Natural killer cell (primary cell): ENCODE measurements around the gene SORCS2. TPM values are rescaled to one million over a fixed set of nuclear protein-coding genes. Genes with fewer than 3 reads are reported as not detected.

ENCODE experiments used
- ATAC-seq, 3 donors: fragments of 150-1000 bp in 2 of 3; fragments of 200-7000 bp in 1 of 3; cut with Tn5 transposase; 1 replicate in 1 of 3; 2 replicates in 2 of 3; pipeline ENCODE4 v1.10.0; 2021; ENCODE audit warnings: mild to moderate bottlenecking in 2 of 3, moderate library complexity in 2 of 3
- DNase-seq, 2 donors: peaks; one replicate each; pipeline versions ENCODE4 v3.0.0 to v3.0.0-alpha.2; 2013 to 2021; ENCODE audit warnings: mixed read lengths in 1 of 2
- H3K27ac ChIP-seq: one replicate; pipeline ENCODE4 v1.5.1; 2013; ENCODE audit warnings: mild to moderate bottlenecking, low read length
- H3K27me3 ChIP-seq: one replicate; pipeline ENCODE4 v1.6.1; 2013; ENCODE audit warnings: low read length; ENCODE audit not compliant: control insufficient read depth, insufficient read depth
- H3K36me3 ChIP-seq: one replicate; pipeline ENCODE4 v1.6.1; 2013; ENCODE audit warnings: low read length; ENCODE audit not compliant: control insufficient read depth, insufficient read depth
- H3K4me1 ChIP-seq: one replicate; pipeline ENCODE4 v1.6.1; 2013; ENCODE audit warnings: low read length; ENCODE audit not compliant: control insufficient read depth, insufficient read depth
- H3K4me3 ChIP-seq: one replicate; pipeline ENCODE4 v1.5.1; 2013; ENCODE audit warnings: low read length
- H3K9me3 ChIP-seq: one replicate; pipeline ENCODE4 v1.6.1; 2013; ENCODE audit warnings: low read length; ENCODE audit not compliant: control insufficient read depth, insufficient read depth
- H3K27ac Mint-ChIP-seq, 2 donors: one replicate each; pipeline ENCODE4 v1.8.0; 2022; ENCODE audit warnings: mild to moderate bottlenecking in 2 of 2, mixed read lengths in 2 of 2, moderate library complexity in 1 of 2
- H3K27me3 Mint-ChIP-seq, 2 donors: one replicate each; pipeline ENCODE4 v1.8.0; 2022; ENCODE audit warnings: low read depth in 2 of 2, mixed read lengths in 2 of 2
- H3K36me3 Mint-ChIP-seq: one replicate; pipeline ENCODE4 v1.8.0; 2022; ENCODE audit warnings: mixed read lengths
- H3K4me1 Mint-ChIP-seq, 2 donors: one replicate each; pipeline ENCODE4 v1.8.0; 2022; ENCODE audit warnings: mixed read lengths in 2 of 2
- H3K4me3 Mint-ChIP-seq: one replicate; pipeline ENCODE4 v1.8.0; 2022; ENCODE audit warnings: mild to moderate bottlenecking, moderate library complexity, mixed read lengths
- H3K9me3 Mint-ChIP-seq, 2 donors: one replicate each; pipeline ENCODE4 v1.8.0; 2022; ENCODE audit warnings: mixed read lengths in 2 of 2
- CTCF ChIP-seq: fragments of 200-600 bp; IDR thresholded peaks from one replicate; pipeline ENCODE4 v1.8.0; 2022; ENCODE audit warnings: antibody characterized with exemption
- WGBS: methylation state at CpG from one replicate; pipeline ENCODE4 v1.1.7; 2013; ENCODE audit warnings: missing lambda C conversion rate; ENCODE audit not compliant: insufficient coverage; 5-methylcytosine and 5-hydroxymethylcytosine counted together
- intact Hi-C: fragments of 100-400 bp; cut with micrococcal nuclease; formaldehyde crosslinking; loops from one replicate; pipeline ENCODE4 v1.14.2; 2022
- total RNA-seq, 4 donors: library from RNA; stranded (reverse); fragments of 120-200 nt in 1 of 4; gene quantifications; one replicate each; pipeline versions ENCODE4 v1.2.3 to v1.2.4, GENCODE V29; 2013 to 2022

SORCS2 gene
- total RNA-seq, 3 donors from 2014 or later (not counting 1 experiment from before 2014, with no cell fraction given) = 1.2 to 2.5 (median 1.4) TPM

GRCh38 chr4:7779432-7779768 is 587.1 kb downstream of the SORCS2 start:
- no peak overlapping the region for H3K27ac ChIP-seq
- ATAC-seq = no peak
- no peaks in the 10 kb centered on the region for H3K9me3 Mint-ChIP-seq

DNA sequence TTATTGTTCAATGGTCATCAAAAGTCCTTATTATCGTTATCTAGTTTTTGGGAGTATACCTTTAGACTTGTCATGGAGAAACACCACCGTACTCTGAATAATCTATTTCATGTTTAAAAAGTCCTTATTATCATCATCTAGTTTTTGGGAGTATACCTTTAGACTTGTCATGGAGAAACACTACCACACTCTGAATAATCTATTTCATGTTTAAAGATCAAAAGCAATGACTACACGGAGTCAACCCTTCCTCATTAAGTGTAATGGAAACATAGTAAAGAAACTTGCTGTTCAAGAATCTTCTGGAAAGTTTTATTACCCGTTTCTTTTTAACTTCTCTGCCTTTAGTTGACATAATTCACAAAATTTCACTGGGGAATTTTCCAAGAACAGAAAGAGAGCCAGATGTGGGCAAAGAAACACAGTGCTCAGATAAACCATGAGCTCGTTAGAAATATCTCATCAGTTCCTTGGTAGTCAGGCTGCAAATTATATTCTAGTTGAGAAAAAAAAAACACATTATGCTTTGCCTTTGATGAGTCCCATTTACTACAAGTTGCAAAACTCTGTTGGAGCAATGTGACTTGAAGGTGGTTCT is 588.5 kb downstream of the SORCS2 start:
- Histone ChIP-seq H3K36me3 (no peaks in the 10 kb centered on the region), H3K4me3 (no peak overlapping the region), H3K27me3 (no peaks in the 10 kb centered on the region), H3K27ac (no peak overlapping the region), H3K4me1 (peaks cover 10% of the 10 kb centered on the region), H3K9me3 (no peaks in the 10 kb centered on the region)
- TF ChIP-seq CTCF = no peak
- Mint-ChIP-seq H3K36me3 (no peaks in the 10 kb centered on the region), H3K4me3 (no peak overlapping the region), H3K27ac (peak overlapping the region in 1 of 2 donors; percentile 64), H3K9me3 (no peaks in the 10 kb centered on the region), H3K27me3 (peaks cover 0 to 2% of the 10 kb centered on the region in 2 donors), H3K4me1 (peaks cover 22 to 30% of the 10 kb centered on the region in 2 donors)
- DNase-seq = no peak
- intact Hi-C loops = no loop called here
- no peak for ATAC-seq
- 89% methylated on average over 2 of the region's 5 CpGs for WGBS

More at GRCh38 chr4:7779432-7779768, 587.1 kb downstream of the SORCS2 start:
- H3K4me1 ChIP-seq = peaks cover 10% of the 10 kb centered on the region
- no peak for TF ChIP-seq CTCF
- intact Hi-C loops = no loop called here
- Mint-ChIP-seq H3K36me3 (no peaks in the 10 kb centered on the region), H3K4me3 (no peak overlapping the region), H3K27me3 (peaks cover 0 to 2% of the 10 kb centered on the region in 2 donors), H3K27ac (no peak overlapping the region), H3K4me1 (peaks cover 22 to 30% of the 10 kb centered on the region in 2 donors)
- WGBS = 89% methylated on average over 5 of the region's 5 CpGs
- no peaks in the 10 kb centered on the region for H3K27me3 ChIP-seq
- no peaks in the 10 kb centered on the region for H3K36me3 ChIP-seq
- H3K4me3 ChIP-seq = no peak overlapping the region
- DNase-seq = no peak
- no peaks in the 10 kb centered on the region for H3K9me3 ChIP-seq

DNA sequence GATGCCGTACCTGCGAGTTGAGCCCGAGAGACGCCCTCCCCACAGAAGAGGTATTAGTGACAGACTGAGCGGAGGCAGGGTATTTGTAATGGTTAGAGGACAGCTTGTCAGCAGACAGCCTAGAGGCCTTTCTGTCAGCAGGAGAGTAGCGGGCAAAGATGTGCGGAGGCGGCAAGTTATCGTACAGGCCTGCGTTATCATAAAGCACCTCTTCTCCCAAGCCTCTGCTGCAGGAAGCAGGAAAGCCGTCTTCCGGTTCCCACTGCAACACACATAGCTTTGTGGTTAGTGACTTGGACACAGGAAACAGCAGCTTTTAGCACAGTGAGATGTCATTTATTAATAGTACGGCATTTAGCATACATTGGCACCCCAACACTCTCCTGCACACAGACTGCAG is 589.0 kb downstream of the SORCS2 start:
- 51% methylated on average over 13 of the region's 13 CpGs for WGBS
- H3K9me3 ChIP-seq = no peaks in the 10 kb centered on the region
- H3K4me3 ChIP-seq = no peak overlapping the region
- no peaks in the 10 kb centered on the region for H3K36me3 Mint-ChIP-seq
- H3K27ac Mint-ChIP-seq = peak overlapping the region in 1 of 2 donors; percentile 64
- DNase-seq (peak in 1 of 2 donors; percentile 15), ATAC-seq (no peak)
- H3K9me3 Mint-ChIP-seq = no peaks in the 10 kb centered on the region
- H3K27me3 ChIP-seq = no peaks in the 10 kb centered on the region
- intact Hi-C loops = no loop called here
- peaks cover 0 to 2% of the 10 kb centered on the region in 2 donors for H3K27me3 Mint-ChIP-seq
- H3K36me3 ChIP-seq = no peaks in the 10 kb centered on the region
- peak overlapping the region; percentile 17 for H3K4me3 Mint-ChIP-seq
- peaks cover 22 to 30% of the 10 kb centered on the region in 2 donors for H3K4me1 Mint-ChIP-seq
- peaks cover 10% of the 10 kb centered on the region for H3K4me1 ChIP-seq
- no peak for TF ChIP-seq CTCF
- no peak overlapping the region for H3K27ac ChIP-seq

GRCh38 chr4:7781993-7782392 is 589.7 kb downstream of the SORCS2 start:
- TF ChIP-seq CTCF = no peak
- H3K36me3 Mint-ChIP-seq = no peaks in the 10 kb centered on the region
- no peaks in the 10 kb centered on the region for H3K36me3 ChIP-seq
- DNase-seq (no peak), ATAC-seq (no peak)
- peaks cover 22 to 30% of the 10 kb centered on the region in 2 donors for H3K4me1 Mint-ChIP-seq
- H3K9me3 Mint-ChIP-seq = no peaks in the 10 kb centered on the region
- WGBS = 90% methylated on average over 17 of the region's 17 CpGs
- peaks cover 0 to 2% of the 10 kb centered on the region in 2 donors for H3K27me3 Mint-ChIP-seq
- H3K9me3 ChIP-seq = no peaks in the 10 kb centered on the region
- peaks cover 10% of the 10 kb centered on the region for H3K4me1 ChIP-seq
- H3K27ac Mint-ChIP-seq = peak overlapping the region in 1 of 2 donors; percentile 38
- no peak overlapping the region for H3K27ac ChIP-seq
- intact Hi-C loops = no loop called here
- no peak overlapping the region for H3K4me3 Mint-ChIP-seq
- H3K27me3 ChIP-seq = no peaks in the 10 kb centered on the region
- no peak overlapping the region for H3K4me3 ChIP-seq
